ENCODE data around the gene LRP2.

The LRP2 gene

DNA sequence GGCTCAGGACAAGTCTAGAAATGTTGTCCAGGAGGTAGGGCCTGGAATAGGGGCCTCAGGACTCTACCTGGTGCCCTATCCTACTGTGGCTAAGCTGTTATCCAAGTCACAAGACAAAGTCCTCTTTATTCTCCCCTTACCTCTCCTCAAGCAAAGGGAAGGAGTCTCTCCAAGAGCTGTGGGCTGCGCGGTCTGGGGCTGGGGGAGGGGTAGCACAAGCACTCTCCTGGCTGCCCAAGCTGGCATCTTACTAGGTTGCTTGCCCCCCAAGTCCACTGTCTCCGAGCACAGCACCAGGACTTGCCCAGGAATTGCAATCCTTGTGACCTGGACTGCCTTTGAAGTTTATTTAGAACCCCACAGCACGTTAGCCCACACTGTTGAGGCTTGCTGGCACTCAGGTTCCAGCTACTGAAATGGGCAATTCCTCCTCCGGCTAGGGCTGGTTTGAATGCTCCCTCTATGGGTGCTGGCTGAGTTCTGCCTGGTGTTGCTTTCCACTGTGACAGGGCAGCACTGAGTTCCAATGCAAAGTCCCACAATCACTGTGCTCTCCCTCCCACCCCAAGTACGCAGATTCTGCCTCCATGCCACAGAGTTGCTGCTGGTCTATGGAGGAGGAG is 274.5 kb downstream of the LRP2 start:
- Histone ChIP-seq H3K36me3 (ENCODE audit: control insufficient read depth in 1 of 2, insufficient read depth in 2 of 2, low read length in 2 of 2) (no peaks in the 10 kb centered on the region), H3K4me3 (ENCODE audit: low read depth in 1 of 2, low read length in 2 of 2) (no peak overlapping the region), H3K27me3 (ENCODE audit: control insufficient read depth in 1 of 2, insufficient read depth in 2 of 2, low read length in 2 of 2) (no peaks in the 10 kb centered on the region), H3K9ac (ENCODE audit: low read depth in 1 of 2, low read length in 2 of 2) (no peak overlapping the region), H3K9me3 (ENCODE audit: control insufficient read depth in 1 of 2, low read length in 2 of 2) (no peaks in the 10 kb centered on the region), H3K4me1 (ENCODE audit: control insufficient read depth in 1 of 2, insufficient read depth in 2 of 2, low read length in 2 of 2) (peaks cover 7 to 24% of the 10 kb centered on the region in 2 donors), H3K27ac (ENCODE audit: low read depth, low read length) (no peak overlapping the region)

GRCh38 chr2:169086893-169087467 is 275.4 kb downstream of the LRP2 start:
- H3K4me3 ChIP-seq (ENCODE audit: low read depth in 1 of 2, low read length in 2 of 2) = no peak overlapping the region
- no peak overlapping the region for H3K9ac ChIP-seq (ENCODE audit: low read depth in 1 of 2, low read length in 2 of 2)
- no peaks in the 10 kb centered on the region for H3K36me3 ChIP-seq (ENCODE audit: control insufficient read depth in 1 of 2, insufficient read depth in 2 of 2, low read length in 2 of 2)
- no peaks in the 10 kb centered on the region for H3K9me3 ChIP-seq (ENCODE audit: control insufficient read depth in 1 of 2, low read length in 2 of 2)
- peaks cover 0 to 15% of the 10 kb centered on the region in 2 donors for H3K4me1 ChIP-seq (ENCODE audit: control insufficient read depth in 1 of 2, insufficient read depth in 2 of 2, low read length in 2 of 2)
- no peaks in the 10 kb centered on the region for H3K27me3 ChIP-seq (ENCODE audit: control insufficient read depth in 1 of 2, insufficient read depth in 2 of 2, low read length in 2 of 2)
- H3K27ac ChIP-seq (ENCODE audit: low read depth, low read length) = no peak overlapping the region

DNA sequence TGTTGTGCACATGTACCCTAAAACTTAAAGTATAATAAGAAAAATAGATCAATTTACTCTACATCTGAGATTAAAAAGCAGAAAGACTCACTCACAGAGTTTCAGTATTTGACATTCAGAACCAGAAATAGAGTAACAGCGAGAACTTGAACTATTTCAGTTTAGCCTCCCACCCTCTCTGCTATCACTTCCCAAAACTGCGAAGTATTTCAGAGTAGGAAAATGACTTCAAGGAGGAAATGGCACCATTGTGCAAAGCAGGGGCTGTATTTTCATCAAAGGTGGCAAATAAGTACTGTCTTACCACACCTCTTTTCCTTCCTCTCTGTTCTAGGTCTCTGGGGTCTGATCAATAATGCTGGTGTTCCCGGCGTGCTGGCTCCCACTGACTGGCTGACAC is 279.3 kb downstream of the LRP2 start:
- H3K9me3 ChIP-seq (ENCODE audit: control insufficient read depth in 1 of 2, low read length in 2 of 2) = no peaks in the 10 kb centered on the region
- H3K27me3 ChIP-seq (ENCODE audit: control insufficient read depth in 1 of 2, insufficient read depth in 2 of 2, low read length in 2 of 2) = peaks cover 0 to 1% of the 10 kb centered on the region in 2 donors
- no peak overlapping the region for H3K27ac ChIP-seq (ENCODE audit: low read depth, low read length)
- no peak overlapping the region for H3K4me3 ChIP-seq (ENCODE audit: low read depth in 1 of 2, low read length in 2 of 2)
- H3K9ac ChIP-seq (ENCODE audit: low read depth in 1 of 2, low read length in 2 of 2) = no peak overlapping the region
- H3K36me3 ChIP-seq (ENCODE audit: control insufficient read depth in 1 of 2, insufficient read depth in 2 of 2, low read length in 2 of 2) = no peaks in the 10 kb centered on the region
- H3K4me1 ChIP-seq (ENCODE audit: control insufficient read depth in 1 of 2, insufficient read depth in 2 of 2, low read length in 2 of 2) = no peaks in the 10 kb centered on the region

GRCh38 chr2:169081551-169081950 is 280.8 kb downstream of the LRP2 start:
- Histone ChIP-seq H3K27ac (ENCODE audit: low read depth, low read length) (no peak overlapping the region), H3K36me3 (ENCODE audit: control insufficient read depth in 1 of 2, insufficient read depth in 2 of 2, low read length in 2 of 2) (no peaks in the 10 kb centered on the region), H3K9ac (ENCODE audit: low read depth in 1 of 2, low read length in 2 of 2) (no peak overlapping the region), H3K27me3 (ENCODE audit: control insufficient read depth in 1 of 2, insufficient read depth in 2 of 2, low read length in 2 of 2) (peaks cover 0 to 4% of the 10 kb centered on the region in 2 donors), H3K4me1 (ENCODE audit: control insufficient read depth in 1 of 2, insufficient read depth in 2 of 2, low read length in 2 of 2) (no peaks in the 10 kb centered on the region), H3K9me3 (ENCODE audit: control insufficient read depth in 1 of 2, low read length in 2 of 2) (no peaks in the 10 kb centered on the region), H3K4me3 (ENCODE audit: low read depth in 1 of 2, low read length in 2 of 2) (no peak overlapping the region)

DNA sequence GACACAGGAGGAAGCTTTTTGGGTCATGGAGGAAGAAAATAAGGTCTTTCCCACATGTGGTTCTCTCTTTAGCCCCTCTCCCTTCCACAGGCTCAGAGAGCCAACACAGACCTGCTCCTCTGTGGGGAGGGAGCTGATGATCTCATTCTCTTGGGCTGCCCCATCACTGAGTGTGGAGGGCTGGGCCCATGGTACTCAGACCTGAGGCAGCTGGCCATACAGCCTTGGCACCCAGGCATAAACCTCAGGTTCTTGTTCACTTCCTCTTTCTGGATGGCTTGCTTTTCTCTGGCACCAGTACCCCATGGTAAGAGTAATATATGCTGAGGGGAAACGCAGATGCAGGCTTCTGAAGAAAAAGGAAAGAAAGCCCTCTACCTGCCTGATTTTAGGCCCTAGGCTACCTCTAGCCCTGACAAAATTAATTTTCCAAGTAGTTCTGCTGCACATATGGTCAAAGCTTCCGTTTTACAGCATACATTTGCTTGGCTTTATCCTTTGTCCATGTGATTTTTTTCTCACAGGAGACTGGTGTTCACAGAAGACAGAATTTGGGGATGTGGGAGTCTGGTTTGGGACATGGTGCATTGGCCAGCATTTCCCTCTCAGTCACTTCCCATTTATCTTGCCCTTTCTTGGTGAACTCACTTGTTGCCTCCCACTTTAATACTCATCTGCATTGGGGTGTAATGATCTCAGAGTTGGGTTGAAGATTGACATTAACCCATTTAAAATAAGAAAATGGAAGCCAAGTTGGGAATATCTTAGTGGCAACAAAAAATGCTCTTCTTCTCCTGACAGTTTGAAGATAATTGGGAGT is 281.9 kb downstream of the LRP2 start:
- no peaks in the 10 kb centered on the region for H3K9me3 ChIP-seq (ENCODE audit: control insufficient read depth in 1 of 2, low read length in 2 of 2)
- H3K36me3 ChIP-seq (ENCODE audit: control insufficient read depth in 1 of 2, insufficient read depth in 2 of 2, low read length in 2 of 2) = no peaks in the 10 kb centered on the region
- no peaks in the 10 kb centered on the region for H3K4me1 ChIP-seq (ENCODE audit: control insufficient read depth in 1 of 2, insufficient read depth in 2 of 2, low read length in 2 of 2)
- no peak overlapping the region for H3K27ac ChIP-seq (ENCODE audit: low read depth, low read length)
- H3K27me3 ChIP-seq (ENCODE audit: control insufficient read depth in 1 of 2, insufficient read depth in 2 of 2, low read length in 2 of 2) = peaks cover 0 to 4% of the 10 kb centered on the region in 2 donors
- H3K4me3 ChIP-seq (ENCODE audit: low read depth in 1 of 2, low read length in 2 of 2) = no peak overlapping the region
- H3K9ac ChIP-seq (ENCODE audit: low read depth in 1 of 2, low read length in 2 of 2) = no peak overlapping the region

DNA sequence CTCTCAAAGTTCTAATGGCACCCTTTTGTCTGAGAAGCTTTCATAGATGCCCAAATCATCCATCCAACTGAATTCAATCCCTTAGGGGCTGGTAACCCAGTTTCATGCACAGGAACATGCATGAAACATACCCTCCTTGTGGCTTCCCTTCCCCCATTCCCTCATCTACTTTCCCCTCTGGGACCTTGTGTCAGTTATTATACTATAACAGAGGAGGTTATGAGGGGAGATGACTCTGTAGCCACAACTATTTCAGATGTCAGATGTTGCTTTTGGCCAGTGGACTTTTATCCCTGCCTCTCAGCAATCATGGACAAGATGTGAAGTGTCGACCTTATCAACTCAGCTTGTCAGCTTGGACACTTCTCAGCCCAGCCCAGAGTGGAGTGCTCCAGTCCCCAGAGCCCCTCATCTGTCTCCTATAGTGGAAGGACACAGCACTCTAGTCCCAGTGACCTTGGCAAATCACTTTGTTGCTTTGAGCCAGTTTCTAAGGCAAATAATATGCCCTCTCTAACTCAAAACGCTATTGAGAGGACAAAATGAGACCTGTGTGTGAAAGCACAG is 284.6 kb downstream of the LRP2 start:
- Histone ChIP-seq H3K4me3 (ENCODE audit: low read depth in 1 of 2, low read length in 2 of 2) (no peak overlapping the region), H3K4me1 (ENCODE audit: control insufficient read depth in 1 of 2, insufficient read depth in 2 of 2, low read length in 2 of 2) (peaks cover 0 to 4% of the 10 kb centered on the region in 2 donors), H3K9ac (ENCODE audit: low read depth in 1 of 2, low read length in 2 of 2) (no peak overlapping the region), H3K27me3 (ENCODE audit: control insufficient read depth in 1 of 2, insufficient read depth in 2 of 2, low read length in 2 of 2) (peaks cover 0 to 4% of the 10 kb centered on the region in 2 donors), H3K9me3 (ENCODE audit: control insufficient read depth in 1 of 2, low read length in 2 of 2) (no peaks in the 10 kb centered on the region), H3K36me3 (ENCODE audit: control insufficient read depth in 1 of 2, insufficient read depth in 2 of 2, low read length in 2 of 2) (no peaks in the 10 kb centered on the region), H3K27ac (ENCODE audit: low read depth, low read length) (no peak overlapping the region)
